ENCODE results near the gene LDLRAD2. TPM values are rescaled to one million over a fixed set of nuclear protein-coding genes. Genes with fewer than 3 reads are reported as not detected.
"Not testable (repeated sequence)": the region's sequence is repeated elsewhere in the genome, so short reads cannot be mapped to it uniquely, and the experiment has no call there.

LDLRAD2 gene
- total and polyA plus RNA-seq, 2 of the 8 experiments (the other 6 are each of a cell fraction or from before 2014, with no cell fraction given) = 0.48 to 0.74 TPM

DNA sequence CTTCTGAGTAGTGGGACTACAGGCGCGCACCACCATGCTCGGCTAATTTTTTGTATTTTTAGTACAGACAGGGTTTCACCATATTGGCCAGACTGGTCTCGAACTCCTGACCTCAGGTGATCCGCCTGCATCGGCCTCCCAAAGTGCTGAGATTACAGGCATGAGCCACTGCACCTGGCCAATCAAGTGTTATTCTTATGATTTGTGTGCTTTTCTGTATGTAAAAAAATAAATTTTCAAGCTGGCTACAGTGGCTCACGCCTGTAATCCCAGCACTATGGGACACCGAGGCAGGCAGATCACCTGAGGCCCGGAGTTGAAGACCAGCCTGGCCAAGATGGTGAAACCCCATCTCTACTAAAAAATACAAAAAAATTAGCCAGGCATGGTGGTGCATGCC is 41.5 kb upstream of the LDLRAD2 start:
- H3K23ac ChIP-seq (ENCODE audit: insufficient read length); H3K27me3 ChIP-seq (replicated peaks in 1 of 4; ENCODE audit: control insufficient read depth in 3 of 4, extremely low read depth in 1 of 4, insufficient read depth in 3 of 4, low read length in 3 of 4); H3K36me3 ChIP-seq (ENCODE audit: control insufficient read depth in 2 of 4, insufficient read depth in 4 of 4, low read length in 3 of 4); H3K4ac ChIP-seq (replicated peaks; ENCODE audit: insufficient read length, low read depth, low read length); H3K18ac ChIP-seq (ENCODE audit: extremely low read depth, low read length); H3K9me3 ChIP-seq (ENCODE audit: insufficient read depth in 2 of 2, low read depth in 1 of 2, low read length in 1 of 2); H3K56ac ChIP-seq (replicated peaks; ENCODE audit: insufficient read length, low read depth, low read length); H3K23me2 ChIP-seq (ENCODE audit: low read depth, low read length); H3K14ac ChIP-seq (ENCODE audit: insufficient read length); H3K27ac ChIP-seq (ENCODE audit: low read depth, low read length); H2BK12ac ChIP-seq (ENCODE audit: low read depth, low read length); H4K91ac ChIP-seq (replicated peaks; ENCODE audit: insufficient read length, low read length); H2BK120ac ChIP-seq (replicated peaks; ENCODE audit: low read depth, low read length); H3K4me1 ChIP-seq (replicated peaks in 1 of 4; ENCODE audit: control insufficient read depth in 3 of 4, insufficient read depth in 4 of 4, low read length in 3 of 4); H3K9ac ChIP-seq (replicated peaks in 1 of 4; ENCODE audit: extremely low read depth in 1 of 4, low read depth in 3 of 4, low read length in 3 of 4); H4K8ac ChIP-seq (ENCODE audit: extremely low read depth, insufficient read depth, low read length); H2BK15ac ChIP-seq (ENCODE audit: low read length); DNase-seq (ENCODE audit: low read depth in 1 of 2, low spot score in 2 of 2); H2BK20ac ChIP-seq (ENCODE audit: low read length); H3K4me3 ChIP-seq (ENCODE audit: extremely low read depth in 1 of 4, insufficient read depth in 2 of 4, low read depth in 3 of 4, low read length in 4 of 4); H3K79me1 ChIP-seq (ENCODE audit: low read depth, low read length); H4K5ac ChIP-seq (ENCODE audit: insufficient read length, low read depth, low read length); FAIRE-seq; H2AK5ac ChIP-seq (ENCODE audit: low read depth, low read length); H2AFZ ChIP-seq (ENCODE audit: low read length); H3K4me2 ChIP-seq (ENCODE audit: insufficient read depth in 1 of 2, low read depth in 2 of 2, low read length in 2 of 2); H2BK5ac ChIP-seq (ENCODE audit: low read depth, low read length): not testable (repeated sequence)
- Histone ChIP-seq H4K20me1 (replicated peaks in 1 of 2; ENCODE audit: control insufficient read depth in 1 of 2, insufficient read depth in 2 of 2, low read length in 2 of 2) (peaks cover 5 to 11% of the 10 kb centered on the region in 2 experiments), H3K79me2 (ENCODE audit: control insufficient read depth in 1 of 2, insufficient read depth in 2 of 2, low read length in 2 of 2) (peaks cover 26 to 96% of the 10 kb centered on the region in 2 experiments)
- WGBS, 2 experiments (ENCODE audit: extremely low coverage in 1 of 2, insufficient coverage in 1 of 2, insufficient read length in 1 of 2, insufficient replicate concordance in 2 of 2, low coverage in 1 of 2, low lambda C conversion rate in 2 of 2, missing lambda C conversion rate in 1 of 2) = 90% methylated on average over 9 of the region's 9 CpGs; no CpG with 5 or more reads in 1 of the 2 experiments
- CTCF ChIA-PET (ENCODE audit: partially characterized antibody) = interaction anchor here (0.7 kb wide), 1 partner anchor 11 kb away, joined by 3 read pairs; no protein-coding TSS in a partner anchor
- POLR2A ChIA-PET (ENCODE audit: partially characterized antibody) = interaction anchor here (0.6 to 1.4 kb wide), 2 partner anchors 12 to 1022 kb away, joined by 3 to 5 read pairs; partner anchors contain the start of gene USP48

DNA sequence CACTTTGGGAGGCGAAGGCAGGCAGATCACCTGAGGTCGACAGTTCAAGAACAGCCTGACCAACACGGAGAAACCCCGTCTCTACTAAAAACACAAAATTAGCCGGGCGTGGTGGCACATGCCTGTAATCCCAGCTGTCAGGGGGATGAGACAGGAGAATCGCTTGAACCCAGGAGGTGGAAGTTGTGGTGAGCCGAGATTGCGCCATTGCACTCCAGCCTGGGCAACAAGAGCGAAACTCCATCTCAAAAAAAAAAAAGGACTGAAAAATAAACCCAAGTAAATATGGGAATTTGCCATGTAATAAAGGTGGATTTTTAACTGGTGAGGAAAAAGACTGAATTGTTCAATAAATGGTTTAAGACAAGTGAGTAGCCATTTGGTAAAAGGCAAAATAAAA is 40.4 kb upstream of the LDLRAD2 start:
- H4K5ac ChIP-seq (ENCODE audit: insufficient read length, low read depth, low read length); CTCF ChIA-PET (ENCODE audit: partially characterized antibody); H2BK5ac ChIP-seq (ENCODE audit: low read depth, low read length); H3K36me3 ChIP-seq (ENCODE audit: control insufficient read depth in 2 of 4, insufficient read depth in 4 of 4, low read length in 3 of 4); H3K18ac ChIP-seq (ENCODE audit: extremely low read depth, low read length); H4K20me1 ChIP-seq (replicated peaks in 1 of 2; ENCODE audit: control insufficient read depth in 1 of 2, insufficient read depth in 2 of 2, low read length in 2 of 2); H4K8ac ChIP-seq (ENCODE audit: extremely low read depth, insufficient read depth, low read length); H2AFZ ChIP-seq (ENCODE audit: low read length); H3K23me2 ChIP-seq (ENCODE audit: low read depth, low read length); H3K4me2 ChIP-seq (ENCODE audit: insufficient read depth in 1 of 2, low read depth in 2 of 2, low read length in 2 of 2); H2BK20ac ChIP-seq (ENCODE audit: low read length); H3K56ac ChIP-seq (replicated peaks; ENCODE audit: insufficient read length, low read depth, low read length); H2AK5ac ChIP-seq (ENCODE audit: low read depth, low read length); H3K4me3 ChIP-seq (ENCODE audit: extremely low read depth in 1 of 4, insufficient read depth in 2 of 4, low read depth in 3 of 4, low read length in 4 of 4); H3K4me1 ChIP-seq (replicated peaks in 1 of 4; ENCODE audit: control insufficient read depth in 3 of 4, insufficient read depth in 4 of 4, low read length in 3 of 4); H3K9me3 ChIP-seq (ENCODE audit: insufficient read depth in 2 of 2, low read depth in 1 of 2, low read length in 1 of 2); H3K14ac ChIP-seq (ENCODE audit: insufficient read length); H4K91ac ChIP-seq (replicated peaks; ENCODE audit: insufficient read length, low read length); H3K23ac ChIP-seq (ENCODE audit: insufficient read length); H3K4ac ChIP-seq (replicated peaks; ENCODE audit: insufficient read length, low read depth, low read length); FAIRE-seq; H2BK15ac ChIP-seq (ENCODE audit: low read length); DNase-seq (ENCODE audit: low read depth in 1 of 2, low spot score in 2 of 2); H3K27ac ChIP-seq (ENCODE audit: low read depth, low read length); H3K27me3 ChIP-seq (replicated peaks in 1 of 4; ENCODE audit: control insufficient read depth in 3 of 4, extremely low read depth in 1 of 4, insufficient read depth in 3 of 4, low read length in 3 of 4); H2BK12ac ChIP-seq (ENCODE audit: low read depth, low read length); H3K9ac ChIP-seq (replicated peaks in 1 of 4; ENCODE audit: extremely low read depth in 1 of 4, low read depth in 3 of 4, low read length in 3 of 4); H2BK120ac ChIP-seq (replicated peaks; ENCODE audit: low read depth, low read length); H3K79me1 ChIP-seq (ENCODE audit: low read depth, low read length): not testable (repeated sequence)
- POLR2A ChIA-PET (ENCODE audit: partially characterized antibody) = interaction anchor here (1.4 kb wide), 1 partner anchor 11 kb away, joined by 5 read pairs; the partner anchor contains the start of gene USP48
- H3K79me2 ChIP-seq (ENCODE audit: control insufficient read depth in 1 of 2, insufficient read depth in 2 of 2, low read length in 2 of 2) = peaks cover 31 to 96% of the 10 kb centered on the region in 2 experiments
- WGBS, 2 experiments (ENCODE audit: extremely low coverage in 1 of 2, insufficient coverage in 1 of 2, insufficient read length in 1 of 2, insufficient replicate concordance in 2 of 2, low coverage in 1 of 2, low lambda C conversion rate in 2 of 2, missing lambda C conversion rate in 1 of 2) = 88% methylated on average over 6 of the region's 10 CpGs; no CpG with 5 or more reads in 1 of the 2 experiments

Data from H1 (cell line).